Loucy (cell line): ENCODE measurements around the gene TNFRSF1B.

Experiments used
- H2AFZ ChIP-seq: fragments of 200-600 bp; sonication (generic); 2 replicates; pipeline ENCODE4 v1.6.0; 2016; ENCODE audit warnings: antibody characterized with exemption, mild to moderate bottlenecking, low read length, moderate library complexity
- H3F3A ChIP-seq: fragments of 200-600 bp; 2 replicates; pipeline ENCODE4 v1.6.0; 2016; ENCODE audit warnings: antibody characterized with exemption, low read depth, mild to moderate bottlenecking
- H3K27me3 ChIP-seq: fragments of 200-600 bp; sonication (generic); 2 replicates; pipeline ENCODE4 v1.6.1; 2014; ENCODE audit warnings: low read length, mild to moderate bottlenecking; ENCODE audit not compliant: insufficient read depth, poor library complexity, severe bottlenecking
- H3K36me3 ChIP-seq: fragments of 200-600 bp; sonication (generic); 2 replicates; pipeline ENCODE4 v1.6.1; 2016; ENCODE audit warnings: low read length; ENCODE audit not compliant: insufficient read depth
- H3K4me1 ChIP-seq: fragments of 200-600 bp; sonication (generic); 2 replicates; pipeline ENCODE4 v1.5.1; 2014; ENCODE audit warnings: low read length, mild to moderate bottlenecking; ENCODE audit not compliant: insufficient read depth, poor library complexity, severe bottlenecking
- H3K4me2 ChIP-seq: fragments of 200-600 bp; sonication (generic); 2 replicates; pipeline ENCODE4 v1.6.0; 2014; ENCODE audit warnings: antibody characterized with exemption, low read length, low read depth, mild to moderate bottlenecking; ENCODE audit not compliant: poor library complexity, severe bottlenecking
- H3K4me3 ChIP-seq: fragments of 200-600 bp; sonication (generic); 2 replicates; pipeline ENCODE4 v1.5.1; 2014; ENCODE audit warnings: low read length, mild to moderate bottlenecking, mixed read lengths; ENCODE audit not compliant: poor library complexity, severe bottlenecking
- H3K79me2 ChIP-seq: fragments of 200-600 bp; sonication (generic); 2 replicates; pipeline ENCODE4 v1.6.1; 2014; ENCODE audit warnings: low read length; ENCODE audit not compliant: insufficient read depth
- H3K9ac ChIP-seq: fragments of 200-600 bp; sonication (generic); 2 replicates; pipeline ENCODE4 v1.6.0; 2014; ENCODE audit warnings: mild to moderate bottlenecking, low read depth, low read length, moderate library complexity; ENCODE audit not compliant: poor library complexity, severe bottlenecking
- H3K9me2 ChIP-seq: fragments of 200-600 bp; sonication (generic); replicated peaks from 2 replicates; pipeline ENCODE4 v1.6.1; 2016; ENCODE audit warnings: low read depth, low read length, mixed read lengths
- H3K9me3 ChIP-seq: fragments of 200-600 bp; sonication (generic); 2 replicates; pipeline ENCODE4 v1.6.1; 2014; ENCODE audit warnings: mild to moderate bottlenecking, antibody characterized with exemption, low read length, low read depth; ENCODE audit not compliant: insufficient read depth
- H4K20me1 ChIP-seq: fragments of 200-600 bp; sonication (generic); 2 replicates; pipeline ENCODE4 v1.6.0; 2014; ENCODE audit warnings: antibody characterized with exemption, low read length, mild to moderate bottlenecking; ENCODE audit not compliant: insufficient read depth, poor library complexity, severe bottlenecking
- CTCF ChIP-seq: fragments of 200-600 bp; sonication (generic); conservative IDR thresholded peaks from 2 replicates; pipeline ENCODE4 v1.5.1; 2014; ENCODE audit warnings: mild to moderate bottlenecking, antibody characterized with exemption, low read length
- EZH2phosphoT487 ChIP-seq: fragments of 200-600 bp; IDR thresholded peaks from 2 replicates; pipeline ENCODE4 v1.6.1; 2018; ENCODE audit warnings: antibody characterized with exemption, mild to moderate bottlenecking, moderate library complexity, borderline replicate concordance

The TNFRSF1B gene

GRCh38 chr1:12135612-12136011 is 31.2 kb upstream of the TNFRSF1B start:
- H3K27me3 ChIP-seq = no peaks in the 10 kb centered on the region
- H4K20me1 ChIP-seq = no peaks in the 10 kb centered on the region
- TF ChIP-seq CTCF (no peak), EZH2phosphoT487 (no peak)
- H3K4me3 ChIP-seq = no peak overlapping the region
- H2AFZ ChIP-seq = no peak overlapping the region
- H3K9me3 ChIP-seq = no peaks in the 10 kb centered on the region
- no peaks in the 10 kb centered on the region for H3K36me3 ChIP-seq
- H3K79me2 ChIP-seq = no peaks in the 10 kb centered on the region
- no peaks in the 10 kb centered on the region for H3F3A ChIP-seq
- H3K9me2 ChIP-seq = no peaks in the 10 kb centered on the region
- no peak overlapping the region for H3K9ac ChIP-seq
- no peak overlapping the region for H3K4me2 ChIP-seq
- no peaks in the 10 kb centered on the region for H3K4me1 ChIP-seq

GRCh38 chr1:12136916-12137610 is 29.7 kb upstream of the TNFRSF1B start:
- no peaks in the 10 kb centered on the region for H3K36me3 ChIP-seq
- no peak overlapping the region for H3K4me3 ChIP-seq
- no peak overlapping the region for H2AFZ ChIP-seq
- H3K4me1 ChIP-seq = no peaks in the 10 kb centered on the region
- H3K9ac ChIP-seq = no peak overlapping the region
- no peak overlapping the region for H3K4me2 ChIP-seq
- no peaks in the 10 kb centered on the region for H3K27me3 ChIP-seq
- H3K9me2 ChIP-seq = no peaks in the 10 kb centered on the region
- no peaks in the 10 kb centered on the region for H3F3A ChIP-seq
- H3K9me3 ChIP-seq = no peaks in the 10 kb centered on the region
- no peaks in the 10 kb centered on the region for H3K79me2 ChIP-seq
- no peaks in the 10 kb centered on the region for H4K20me1 ChIP-seq
- TF ChIP-seq EZH2phosphoT487 (no peak), CTCF (no peak)

GRCh38 chr1:12138196-12139168 is 28.3 kb upstream of the TNFRSF1B start:
- no peaks in the 10 kb centered on the region for H3K79me2 ChIP-seq
- H3K27me3 ChIP-seq = no peaks in the 10 kb centered on the region
- H3K9me2 ChIP-seq = no peaks in the 10 kb centered on the region
- no peaks in the 10 kb centered on the region for H3K36me3 ChIP-seq
- H4K20me1 ChIP-seq = no peaks in the 10 kb centered on the region
- TF ChIP-seq CTCF (no peak), EZH2phosphoT487 (no peak)
- no peak overlapping the region for H3K9ac ChIP-seq
- no peaks in the 10 kb centered on the region for H3K9me3 ChIP-seq
- no peaks in the 10 kb centered on the region for H3F3A ChIP-seq
- H3K4me3 ChIP-seq = no peak overlapping the region
- H2AFZ ChIP-seq = no peak overlapping the region
- H3K4me1 ChIP-seq = no peaks in the 10 kb centered on the region
- H3K4me2 ChIP-seq = no peak overlapping the region
